Activated CD4-positive, alpha-beta T cell treated with anti-CD3 and anti-CD28 coated beads, Interleukin-2, amount 50 U/mL, for 16 hours (primary cell): Measurements from ENCODE around the gene ADAMTS19.
A peak's percentile ranks its signal among the peaks of the same experiment; 100 is the strongest.
"Not testable (repeated sequence)": the region's sequence is repeated elsewhere in the genome, so short reads cannot be mapped to it uniquely, and the experiment has no call there.

ENCODE experiments used
- DNase-seq: peaks from one replicate; pipeline ENCODE4 v3.0.0-alpha.2; 2020

The ADAMTS19 gene, protein sequence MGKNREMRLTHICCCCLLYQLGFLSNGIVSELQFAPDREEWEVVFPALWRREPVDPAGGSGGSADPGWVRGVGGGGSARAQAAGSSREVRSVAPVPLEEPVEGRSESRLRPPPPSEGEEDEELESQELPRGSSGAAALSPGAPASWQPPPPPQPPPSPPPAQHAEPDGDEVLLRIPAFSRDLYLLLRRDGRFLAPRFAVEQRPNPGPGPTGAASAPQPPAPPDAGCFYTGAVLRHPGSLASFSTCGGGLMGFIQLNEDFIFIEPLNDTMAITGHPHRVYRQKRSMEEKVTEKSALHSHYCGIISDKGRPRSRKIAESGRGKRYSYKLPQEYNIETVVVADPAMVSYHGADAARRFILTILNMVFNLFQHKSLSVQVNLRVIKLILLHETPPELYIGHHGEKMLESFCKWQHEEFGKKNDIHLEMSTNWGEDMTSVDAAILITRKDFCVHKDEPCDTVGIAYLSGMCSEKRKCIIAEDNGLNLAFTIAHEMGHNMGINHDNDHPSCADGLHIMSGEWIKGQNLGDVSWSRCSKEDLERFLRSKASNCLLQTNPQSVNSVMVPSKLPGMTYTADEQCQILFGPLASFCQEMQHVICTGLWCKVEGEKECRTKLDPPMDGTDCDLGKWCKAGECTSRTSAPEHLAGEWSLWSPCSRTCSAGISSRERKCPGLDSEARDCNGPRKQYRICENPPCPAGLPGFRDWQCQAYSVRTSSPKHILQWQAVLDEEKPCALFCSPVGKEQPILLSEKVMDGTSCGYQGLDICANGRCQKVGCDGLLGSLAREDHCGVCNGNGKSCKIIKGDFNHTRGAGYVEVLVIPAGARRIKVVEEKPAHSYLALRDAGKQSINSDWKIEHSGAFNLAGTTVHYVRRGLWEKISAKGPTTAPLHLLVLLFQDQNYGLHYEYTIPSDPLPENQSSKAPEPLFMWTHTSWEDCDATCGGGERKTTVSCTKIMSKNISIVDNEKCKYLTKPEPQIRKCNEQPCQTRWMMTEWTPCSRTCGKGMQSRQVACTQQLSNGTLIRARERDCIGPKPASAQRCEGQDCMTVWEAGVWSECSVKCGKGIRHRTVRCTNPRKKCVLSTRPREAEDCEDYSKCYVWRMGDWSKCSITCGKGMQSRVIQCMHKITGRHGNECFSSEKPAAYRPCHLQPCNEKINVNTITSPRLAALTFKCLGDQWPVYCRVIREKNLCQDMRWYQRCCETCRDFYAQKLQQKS

DNA sequence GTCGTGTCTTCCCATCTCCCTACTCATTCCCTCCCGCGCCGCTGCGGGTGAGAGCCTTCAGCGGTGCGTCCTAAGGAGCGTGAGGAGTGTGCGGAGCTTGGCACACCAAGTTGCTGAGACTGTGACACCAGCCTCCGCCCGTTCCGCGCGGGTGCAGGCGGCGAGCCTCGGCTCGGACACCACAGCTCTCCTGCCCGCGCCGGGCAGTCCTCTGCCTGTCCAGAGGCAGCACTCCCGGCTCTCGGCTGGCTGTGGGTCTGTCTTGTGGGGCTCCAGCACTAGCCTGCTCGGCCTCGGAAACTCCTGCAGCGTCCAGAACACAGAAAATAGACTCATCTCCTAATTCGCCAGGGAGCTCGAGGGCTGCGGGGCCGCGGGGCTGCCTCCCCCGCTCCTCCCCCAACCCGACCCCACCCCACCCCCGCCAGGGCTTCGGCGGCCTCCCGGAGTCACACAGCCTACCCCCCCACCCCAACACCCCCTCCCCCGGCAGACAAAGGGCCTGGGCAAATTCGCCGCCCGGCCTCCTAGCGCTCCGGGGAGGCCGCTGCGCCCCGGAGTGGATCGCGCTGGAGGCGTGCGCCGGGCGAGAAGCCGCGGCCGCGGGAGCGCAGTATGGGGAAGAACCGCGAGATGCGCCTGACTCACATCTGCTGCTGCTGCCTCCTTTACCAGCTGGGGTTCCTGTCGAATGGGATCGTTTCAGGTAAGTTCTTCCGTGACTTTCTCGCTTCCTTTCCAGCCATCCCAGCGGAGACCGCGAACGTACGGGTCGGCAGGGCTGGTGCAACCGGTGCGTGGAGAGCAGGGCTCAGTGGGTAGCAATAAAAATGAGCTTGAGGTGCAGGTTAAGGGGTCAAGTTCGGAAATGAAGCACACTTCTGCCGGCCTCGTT is at the start of gene ADAMTS19:
TSS of gene ADAMTS19 (plus strand) at position 522 of the 895 bp plus-strand sequence. CDS start at position 616, 94 bp downstream.
- peak; percentile 12 for DNase-seq

DNA sequence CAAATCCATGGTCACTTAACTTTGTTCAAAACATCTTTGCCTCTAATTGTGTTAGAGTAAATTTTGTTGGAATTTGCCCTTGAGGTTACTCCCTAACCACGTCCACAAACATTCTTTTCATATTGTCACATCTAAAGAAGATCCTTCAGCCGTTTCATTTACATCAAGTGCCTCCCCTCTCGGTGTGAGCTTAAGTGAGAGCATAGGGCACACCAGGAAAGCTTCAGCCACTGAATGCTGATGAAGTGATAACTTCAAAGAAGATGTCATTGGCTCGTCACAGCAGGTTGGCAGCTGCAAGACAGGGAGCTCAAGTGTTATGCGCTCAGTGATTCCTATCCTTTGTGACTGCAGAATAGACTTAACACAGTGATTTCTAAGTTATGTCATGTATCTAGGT is 49.6 kb upstream of the ADAMTS19 start:
- DNase-seq = no peak

DNA sequence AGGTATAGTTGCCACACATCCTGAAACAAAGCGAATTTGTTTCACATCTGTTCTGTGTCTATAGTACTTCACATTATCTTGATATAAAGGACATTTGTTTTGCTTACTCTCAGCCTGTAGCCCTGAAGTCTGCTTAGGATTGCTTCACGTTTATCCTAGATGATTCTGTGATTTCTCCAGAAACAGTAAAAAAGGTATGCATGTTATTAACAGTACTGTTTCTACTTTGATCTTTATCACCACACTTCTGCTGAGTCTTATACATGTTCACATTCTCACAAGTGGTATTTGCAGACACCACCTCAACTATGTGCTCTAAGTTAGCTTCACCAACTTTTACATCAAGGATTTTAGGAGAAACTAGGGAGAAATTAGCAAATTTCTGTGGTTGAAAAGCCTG is 47.4 kb upstream of the ADAMTS19 start:
- DNase-seq = no peak

DNA sequence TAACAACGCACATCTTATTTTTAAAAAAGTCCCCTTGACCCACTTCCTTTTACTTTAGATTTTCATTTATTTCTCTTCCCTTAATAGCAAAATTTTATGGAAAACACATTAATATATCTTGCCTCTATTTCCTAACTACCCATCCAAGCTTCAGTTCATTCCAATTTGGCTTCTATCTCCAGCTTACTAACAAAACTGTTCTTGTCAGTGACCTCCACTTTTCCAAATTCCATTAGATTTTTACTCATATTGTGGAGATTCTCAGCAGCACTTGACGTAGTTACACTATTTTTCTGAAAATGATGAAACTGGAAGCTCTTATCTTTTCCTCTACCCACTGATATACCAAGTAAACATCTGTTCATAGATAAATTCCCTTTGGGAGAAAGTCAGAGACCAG is 46.5 kb upstream of the ADAMTS19 start:
- DNase-seq = no peak

DNA sequence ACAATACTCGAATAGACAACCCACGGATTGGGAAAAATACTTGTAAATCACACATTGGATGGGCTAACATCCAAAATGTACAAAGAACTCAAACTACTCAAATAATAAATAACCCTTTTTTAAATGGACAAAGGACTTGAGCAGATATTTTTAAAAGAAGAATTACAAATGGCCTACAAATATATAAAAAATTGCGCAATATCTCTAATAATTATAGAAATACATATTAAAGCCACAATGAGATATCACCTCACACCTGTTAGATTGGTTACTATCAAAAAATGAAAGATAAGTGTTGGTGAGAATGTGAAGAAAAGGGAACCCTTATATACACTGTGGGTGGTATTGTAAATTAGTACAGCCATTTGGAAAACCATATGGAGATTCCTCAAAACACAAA is 40.8 kb upstream of the ADAMTS19 start:
- DNase-seq = no peak

DNA sequence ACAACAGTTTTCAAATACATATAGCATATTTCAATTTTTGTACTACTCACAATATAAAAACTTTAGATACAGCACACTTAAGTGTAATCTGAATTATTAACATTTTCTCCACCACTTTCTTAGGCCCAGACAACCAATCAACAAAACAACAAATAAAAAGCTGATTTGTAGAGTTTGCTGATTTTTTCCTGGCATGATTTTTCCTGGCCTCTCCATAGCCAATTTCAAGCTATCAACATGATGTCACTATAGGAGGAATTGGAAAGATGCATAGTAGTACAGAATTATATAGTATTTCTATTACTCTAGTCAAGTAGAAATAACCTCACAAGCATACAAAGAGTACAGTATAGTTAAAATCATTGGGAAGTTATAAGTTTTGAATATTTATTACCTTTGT is 35.1 kb upstream of the ADAMTS19 start:
- DNase-seq = no peak

DNA sequence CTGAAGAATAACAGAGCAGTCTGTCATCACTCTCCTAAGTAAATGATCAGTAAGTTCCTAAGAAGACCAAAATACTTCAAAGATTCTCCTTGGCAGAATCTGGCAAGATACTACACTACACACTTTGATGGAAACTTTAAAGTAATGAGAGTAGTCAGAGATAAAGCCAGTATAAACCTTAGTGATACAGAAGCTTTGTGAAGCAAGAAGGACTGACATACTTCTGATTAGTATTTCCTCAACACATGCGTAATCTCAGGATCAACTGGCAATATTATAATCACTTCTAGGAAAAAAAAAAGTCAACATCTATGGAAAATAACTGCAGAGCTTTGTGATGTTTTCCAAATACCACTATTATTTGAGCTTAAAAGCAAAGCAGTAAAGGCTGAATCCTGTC is 34.0 kb upstream of the ADAMTS19 start:
- DNase-seq = no peak

DNA sequence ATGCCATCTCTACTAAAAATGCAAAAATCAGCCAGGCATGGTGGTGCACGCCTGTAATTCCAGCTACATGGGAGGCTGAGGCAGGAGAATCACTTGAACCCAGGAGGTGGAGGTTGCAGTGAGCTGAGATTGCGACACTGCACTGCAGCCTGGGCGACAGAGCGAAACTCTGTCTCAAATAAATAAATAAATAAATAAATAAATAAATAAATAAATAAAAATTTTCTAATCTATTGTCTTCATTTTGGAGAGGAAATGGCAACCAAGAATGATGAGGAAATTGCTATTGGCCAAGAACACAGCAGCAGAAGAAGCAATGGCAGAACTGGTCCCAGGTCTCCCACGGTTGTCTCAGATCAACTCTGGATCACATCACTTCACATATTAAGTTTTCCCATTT is 31.5 kb upstream of the ADAMTS19 start:
- not testable (repeated sequence) for DNase-seq

DNA sequence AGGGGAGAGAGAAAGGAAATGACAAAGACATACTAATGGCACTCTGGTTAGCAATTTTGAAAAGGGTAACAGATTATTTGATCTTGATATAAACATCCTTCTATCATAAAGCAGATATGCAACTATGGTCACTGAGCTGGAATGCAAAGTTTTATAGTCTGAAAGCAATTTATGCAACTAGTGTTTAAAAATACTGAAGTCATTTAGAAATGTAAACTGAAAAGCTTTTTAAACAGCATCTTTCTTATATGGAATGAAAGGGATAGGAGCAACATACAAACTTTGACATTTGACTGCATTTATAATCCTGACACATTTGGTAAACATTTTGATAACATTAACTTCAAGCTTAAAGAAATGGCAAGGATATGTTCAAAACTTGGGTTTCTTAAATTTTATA is 28.7 kb upstream of the ADAMTS19 start:
- DNase-seq = no peak

DNA sequence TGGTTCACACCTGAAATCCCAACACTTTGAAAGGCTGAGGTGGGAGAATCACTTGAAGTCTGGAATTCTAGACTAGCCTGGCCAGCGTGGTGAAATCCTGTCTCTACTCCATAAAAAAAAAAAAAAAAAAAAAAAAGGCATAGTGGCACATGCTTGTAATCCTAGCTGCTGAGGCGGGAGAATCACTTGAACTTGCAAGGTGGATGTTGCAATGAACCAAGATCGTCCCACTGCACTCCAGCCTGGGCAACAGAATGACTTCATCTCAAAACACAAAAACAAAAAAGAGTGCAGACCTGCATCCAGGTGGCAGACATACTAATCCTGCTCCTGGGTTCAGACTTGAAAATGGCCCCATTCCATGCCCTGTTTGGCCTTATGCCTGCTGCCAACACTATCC is 21.8 kb upstream of the ADAMTS19 start:
- no peak for DNase-seq

DNA sequence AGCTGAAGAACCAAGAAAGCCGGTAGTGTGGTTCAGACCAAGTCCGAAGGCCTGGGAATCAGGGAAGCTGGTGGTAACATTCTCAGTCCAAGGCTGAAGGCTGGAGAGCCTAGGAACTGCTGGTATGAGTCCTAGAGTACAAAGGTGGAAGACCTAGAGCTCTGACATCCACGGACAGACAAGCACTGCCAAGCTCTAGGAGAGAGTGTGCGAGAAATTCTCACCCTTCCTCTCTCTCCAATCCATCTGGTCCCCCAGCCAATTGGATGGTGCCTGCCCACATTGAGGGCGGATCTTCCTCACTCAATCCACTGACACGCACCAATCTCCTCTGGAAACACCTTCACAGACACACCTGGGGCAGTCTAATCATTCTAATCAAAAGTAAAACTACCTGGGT is 19.7 kb upstream of the ADAMTS19 start:
- DNase-seq = no peak

DNA sequence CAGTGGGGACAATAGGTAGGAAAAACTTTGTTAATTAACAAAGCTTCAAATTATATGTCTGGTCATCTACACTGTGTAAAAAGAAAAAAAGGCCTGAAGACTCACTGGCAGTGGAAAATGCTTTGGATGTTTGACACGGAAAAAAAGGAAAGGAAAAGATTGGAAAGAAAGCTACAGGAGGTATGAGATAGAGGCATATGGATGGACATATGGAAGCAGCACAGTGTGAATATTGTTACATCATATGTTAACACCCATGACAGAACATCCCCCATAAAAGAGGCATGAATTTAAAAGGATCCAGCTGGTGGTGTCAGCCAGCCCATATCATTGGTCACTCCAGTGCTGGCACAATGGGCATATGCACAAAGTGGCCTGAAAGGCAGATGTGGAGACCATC is 19.0 kb upstream of the ADAMTS19 start:
- no peak for DNase-seq

DNA sequence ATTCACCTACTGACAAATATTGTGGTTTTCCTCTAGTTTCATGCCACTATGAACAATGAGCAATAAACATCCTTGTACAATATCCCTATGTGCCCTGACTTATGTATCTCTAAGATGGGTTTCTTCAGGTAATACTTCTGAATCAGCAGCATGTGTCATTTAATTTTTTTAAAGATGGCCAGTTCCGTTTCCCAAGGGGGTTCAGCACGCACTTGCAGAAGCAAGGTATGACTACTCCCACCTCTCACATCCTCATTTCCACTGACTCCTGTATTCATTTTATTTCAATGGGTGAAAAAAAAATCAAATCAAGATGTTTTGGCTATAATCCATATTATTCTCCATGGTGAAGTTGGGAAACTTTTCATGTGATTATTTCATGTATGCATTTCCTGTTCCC is 14.7 kb upstream of the ADAMTS19 start:
- DNase-seq = no peak

DNA sequence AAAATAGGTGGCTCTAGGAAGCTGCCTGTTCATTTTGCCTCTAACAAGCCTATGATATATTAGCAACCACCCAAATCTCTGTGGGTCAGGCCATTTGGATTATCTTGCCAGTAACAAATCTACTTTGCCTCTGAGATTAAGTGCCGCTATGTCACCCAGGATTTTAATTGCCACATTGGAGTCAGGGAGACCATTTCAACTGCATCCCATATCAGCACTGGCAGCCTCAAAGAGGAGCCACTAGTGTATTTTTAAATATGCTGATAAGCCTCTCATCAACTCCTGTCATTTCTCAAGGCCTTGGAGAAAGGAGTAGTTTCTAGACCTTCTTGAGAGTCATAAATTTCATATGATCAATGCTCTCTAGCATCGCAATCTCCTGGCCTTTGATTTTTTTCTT is 12.1 kb upstream of the ADAMTS19 start:
- no peak for DNase-seq

DNA sequence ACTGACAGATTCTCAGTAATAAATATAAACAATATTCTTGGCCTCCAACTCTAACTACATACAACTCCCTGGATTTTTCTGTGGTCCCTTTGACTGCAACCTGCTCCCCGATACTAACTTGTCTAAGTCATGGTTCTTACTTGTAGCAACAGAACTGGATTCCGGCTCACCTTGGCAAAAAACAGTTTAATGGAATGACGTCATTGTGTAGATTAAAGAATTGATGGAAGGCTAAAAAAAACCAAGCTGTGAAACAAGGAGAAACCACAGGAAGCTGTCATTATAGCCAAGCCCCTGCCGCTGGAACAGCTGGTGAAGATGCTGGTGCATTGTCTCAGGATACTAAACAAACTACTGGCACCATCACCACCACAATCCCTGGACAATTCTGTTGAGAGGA is 11.4 kb upstream of the ADAMTS19 start:
- no peak for DNase-seq

DNA sequence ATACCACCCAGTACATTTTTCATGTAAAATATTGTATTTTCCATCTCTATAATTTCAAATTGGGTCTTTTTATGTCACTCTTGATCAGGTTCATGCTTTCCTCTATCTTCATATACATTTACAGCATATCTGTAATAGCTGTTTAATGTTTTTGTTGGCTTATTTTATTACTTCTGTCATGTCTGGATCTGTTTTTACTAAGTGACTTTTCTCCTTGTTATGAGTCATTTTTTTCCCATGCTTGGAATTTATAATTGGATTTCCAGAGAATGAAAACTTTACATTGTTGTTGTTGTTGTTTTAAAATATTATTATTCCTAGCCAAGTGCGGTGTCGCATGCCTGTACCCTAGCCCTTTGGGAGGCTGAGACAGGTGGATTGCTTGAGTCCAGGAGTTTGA is 5.6 kb upstream of the ADAMTS19 start:
- no peak for DNase-seq

DNA sequence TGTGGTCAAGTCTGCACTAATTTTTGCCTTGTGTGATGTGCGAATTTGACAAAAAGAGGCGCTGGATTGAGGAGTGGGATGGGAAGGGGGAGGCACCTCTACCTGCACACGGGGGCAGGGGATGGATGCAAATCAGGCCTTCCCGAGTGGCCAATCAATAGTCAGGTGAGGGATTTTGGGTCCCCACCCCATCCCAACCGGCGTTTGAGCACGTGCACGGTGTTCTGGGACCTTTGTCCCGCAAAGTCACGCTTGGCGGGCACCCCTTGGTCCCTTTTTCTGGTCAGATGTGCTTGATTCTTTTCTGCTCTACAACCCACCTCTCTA is 685 bp upstream of the ADAMTS19 start:
- DNase-seq = no peak

DNA sequence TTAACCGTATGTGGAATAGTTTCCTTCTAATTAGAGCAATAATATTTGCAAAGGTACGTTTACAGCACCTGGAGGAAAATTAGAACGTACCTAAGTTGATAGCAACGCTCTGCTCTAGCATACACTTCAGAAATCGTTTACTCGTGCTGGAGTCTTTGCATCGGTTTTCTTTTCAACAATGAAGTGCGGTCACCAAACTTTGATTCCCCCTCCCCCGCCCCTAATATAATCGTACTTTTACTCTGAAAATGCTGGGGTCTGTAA is 506 bp downstream of the ADAMTS19 start:
- DNase-seq = no peak

DNA sequence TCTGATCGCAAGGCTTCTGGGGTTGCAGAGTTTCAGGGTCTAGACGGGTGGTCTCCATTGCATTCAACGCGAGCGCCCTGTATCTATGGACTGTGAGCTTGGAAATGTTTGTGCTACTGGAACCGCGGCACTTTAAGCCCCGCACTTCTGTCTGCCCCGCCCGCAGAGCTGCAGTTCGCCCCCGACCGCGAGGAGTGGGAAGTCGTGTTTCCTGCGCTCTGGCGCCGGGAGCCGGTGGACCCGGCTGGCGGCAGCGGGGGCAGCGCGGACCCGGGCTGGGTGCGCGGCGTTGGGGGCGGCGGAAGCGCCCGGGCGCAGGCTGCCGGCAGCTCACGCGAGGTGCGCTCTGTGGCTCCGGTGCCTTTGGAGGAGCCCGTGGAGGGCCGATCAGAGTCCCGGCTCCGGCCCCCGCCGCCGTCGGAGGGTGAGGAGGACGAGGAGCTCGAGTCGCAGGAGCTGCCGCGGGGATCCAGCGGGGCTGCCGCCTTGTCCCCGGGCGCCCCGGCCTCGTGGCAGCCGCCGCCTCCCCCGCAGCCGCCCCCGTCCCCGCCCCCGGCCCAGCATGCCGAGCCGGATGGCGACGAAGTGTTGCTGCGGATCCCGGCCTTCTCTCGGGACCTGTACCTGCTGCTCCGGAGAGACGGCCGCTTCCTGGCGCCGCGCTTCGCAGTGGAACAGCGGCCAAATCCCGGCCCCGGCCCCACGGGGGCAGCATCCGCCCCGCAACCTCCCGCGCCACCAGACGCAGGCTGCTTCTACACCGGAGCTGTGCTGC is 1.0 kb downstream of the ADAMTS19 start:
- DNase-seq = peak; percentile 7

DNA sequence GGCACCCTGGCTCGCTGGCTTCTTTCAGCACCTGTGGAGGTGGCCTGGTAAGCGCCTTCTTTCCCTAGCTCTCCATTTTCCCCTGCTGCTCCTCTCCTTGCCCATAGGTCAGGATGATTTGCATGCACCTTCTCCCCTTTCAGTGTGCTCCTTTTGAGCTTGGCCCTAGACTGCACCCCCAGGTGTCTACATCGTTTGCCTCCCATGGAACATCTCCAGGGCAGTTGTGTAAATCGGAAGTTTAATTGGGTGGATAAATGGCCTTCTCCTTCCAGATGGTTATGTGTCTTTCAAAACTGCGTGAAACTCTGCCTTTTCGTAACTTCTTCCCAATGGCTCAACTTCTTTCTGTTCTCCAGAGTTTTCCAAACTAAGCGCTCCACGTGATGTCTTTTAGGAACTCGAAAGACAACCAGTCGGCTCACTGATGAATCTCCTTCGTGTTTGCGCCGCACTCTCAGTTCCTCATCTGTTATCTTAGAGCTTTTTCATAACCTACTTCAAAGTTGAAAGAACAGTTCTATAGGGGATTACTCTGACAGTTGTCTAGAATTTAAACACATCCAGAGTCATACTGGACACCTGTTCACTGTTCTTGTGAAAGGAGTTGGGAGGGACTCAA is 1.7 kb downstream of the ADAMTS19 start:
- DNase-seq = no peak

DNA sequence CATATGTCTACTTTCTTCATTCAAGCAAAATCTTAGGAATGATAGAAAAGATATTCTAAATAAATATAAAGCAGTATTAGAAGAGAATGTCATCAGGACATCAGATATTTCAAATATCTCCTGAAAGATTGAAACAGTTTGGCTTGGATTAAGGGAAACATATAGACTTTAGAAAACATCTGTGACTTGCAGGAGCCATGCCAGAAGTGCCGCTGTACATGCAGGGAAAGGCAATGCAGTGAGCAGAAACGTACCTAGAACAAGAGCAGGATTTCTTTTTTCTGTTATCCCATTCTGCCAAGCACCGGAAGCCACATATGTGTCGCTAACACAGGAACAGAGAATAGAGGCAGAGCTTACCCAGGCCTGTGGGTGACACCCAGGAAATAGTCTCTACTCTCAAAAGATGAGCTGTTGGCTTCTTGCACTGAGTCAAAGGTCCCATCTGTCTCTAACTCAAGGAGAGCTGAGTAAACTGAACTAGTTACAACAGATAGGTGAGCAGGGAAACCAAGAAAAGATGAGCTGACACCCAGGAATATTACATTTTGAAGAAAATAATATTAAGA is 5.8 kb downstream of the ADAMTS19 start:
- DNase-seq = no peak
